LNCaP clone FGC (cell line): Measurements from ENCODE around the gene STXBP6.

Source experiments
- DNase-seq: peaks from one replicate; pipeline ENCODE4 v3.0.0-alpha.2; 2011; ENCODE audit warnings: low read depth
- H3K4me3 ChIP-seq: 2 replicates; pipeline ENCODE4 v1.5.1; 2011; ENCODE audit warnings: mild to moderate bottlenecking, low read depth, low read length, control low read depth
- TF ChIP-seq, protein P1 (sequence below): IDR thresholded peaks from 2 replicates; pipeline ENCODE4 v1.5.1; 2012; ENCODE audit warnings: mild to moderate bottlenecking; ENCODE audit not compliant: control insufficient read depth, insufficient read depth; ENCODE audit errors: extremely low read depth

The STXBP6 gene

DNA sequence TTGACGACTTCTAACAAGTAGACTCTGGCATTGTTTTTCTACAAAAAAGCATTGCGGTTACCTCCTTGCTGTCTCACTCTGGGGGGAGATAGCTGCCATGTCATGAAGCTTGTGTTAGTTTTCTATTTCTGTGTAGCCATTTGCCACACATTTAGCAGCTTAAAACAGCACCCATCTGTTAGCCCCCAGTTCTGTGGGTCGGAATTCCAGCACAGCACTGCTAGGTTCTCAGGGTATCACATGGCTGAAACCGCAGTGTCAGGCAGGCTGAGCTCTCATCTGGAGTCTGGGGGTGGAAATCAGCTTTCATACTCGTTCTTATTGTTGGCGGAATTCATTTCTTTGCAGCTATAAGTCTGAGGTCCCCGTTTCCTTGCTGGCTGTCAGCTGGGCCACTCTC, 19.9 kb upstream of the STXBP6 start:
- no peak overlapping the region for H3K4me3 ChIP-seq
- DNase-seq, result no peak
- TF ChIP-seq, protein P1, sequence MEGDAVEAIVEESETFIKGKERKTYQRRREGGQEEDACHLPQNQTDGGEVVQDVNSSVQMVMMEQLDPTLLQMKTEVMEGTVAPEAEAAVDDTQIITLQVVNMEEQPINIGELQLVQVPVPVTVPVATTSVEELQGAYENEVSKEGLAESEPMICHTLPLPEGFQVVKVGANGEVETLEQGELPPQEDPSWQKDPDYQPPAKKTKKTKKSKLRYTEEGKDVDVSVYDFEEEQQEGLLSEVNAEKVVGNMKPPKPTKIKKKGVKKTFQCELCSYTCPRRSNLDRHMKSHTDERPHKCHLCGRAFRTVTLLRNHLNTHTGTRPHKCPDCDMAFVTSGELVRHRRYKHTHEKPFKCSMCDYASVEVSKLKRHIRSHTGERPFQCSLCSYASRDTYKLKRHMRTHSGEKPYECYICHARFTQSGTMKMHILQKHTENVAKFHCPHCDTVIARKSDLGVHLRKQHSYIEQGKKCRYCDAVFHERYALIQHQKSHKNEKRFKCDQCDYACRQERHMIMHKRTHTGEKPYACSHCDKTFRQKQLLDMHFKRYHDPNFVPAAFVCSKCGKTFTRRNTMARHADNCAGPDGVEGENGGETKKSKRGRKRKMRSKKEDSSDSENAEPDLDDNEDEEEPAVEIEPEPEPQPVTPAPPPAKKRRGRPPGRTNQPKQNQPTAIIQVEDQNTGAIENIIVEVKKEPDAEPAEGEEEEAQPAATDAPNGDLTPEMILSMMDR, result no peak

DNA sequence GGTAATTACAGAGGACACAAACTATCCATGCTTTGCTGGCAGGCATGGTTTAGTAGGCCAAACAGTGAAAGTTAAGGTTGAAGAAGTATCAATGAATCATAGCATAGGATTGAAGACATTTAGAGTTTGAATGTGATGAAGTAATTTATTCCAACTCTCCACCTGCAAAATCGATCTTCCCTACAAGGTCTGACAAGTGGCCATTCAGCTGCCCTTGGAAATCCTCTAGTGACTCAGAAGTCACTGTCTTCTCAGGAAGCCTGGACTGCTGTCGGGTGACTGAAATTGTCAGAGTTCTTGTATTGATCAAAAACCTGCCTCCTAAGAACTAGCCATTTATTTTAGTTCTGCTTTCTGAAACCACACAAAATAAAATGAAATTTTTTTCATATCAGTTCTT, 17.7 kb upstream of the STXBP6 start:
- no peak overlapping the region for H3K4me3 ChIP-seq
- TF ChIP-seq, protein P1, result no peak
- no peak for DNase-seq

DNA sequence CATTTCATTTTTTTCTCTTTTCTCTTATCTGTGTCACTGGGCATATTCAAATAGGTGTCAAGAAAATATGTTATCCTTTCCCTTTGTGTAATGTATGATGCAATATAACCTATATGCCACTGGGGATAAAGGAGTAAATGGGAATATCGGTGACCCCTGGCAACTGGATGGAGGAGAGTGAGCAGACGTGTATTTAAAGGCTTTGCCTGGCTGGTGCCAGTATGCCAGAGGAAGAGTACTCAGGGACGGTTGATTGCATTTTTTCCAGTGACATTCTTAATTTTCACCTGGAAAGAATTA, 12.0 kb upstream of the STXBP6 start:
- TF ChIP-seq, protein P1, result no peak
- H3K4me3 ChIP-seq, result no peak overlapping the region
- DNase-seq, result no peak

DNA sequence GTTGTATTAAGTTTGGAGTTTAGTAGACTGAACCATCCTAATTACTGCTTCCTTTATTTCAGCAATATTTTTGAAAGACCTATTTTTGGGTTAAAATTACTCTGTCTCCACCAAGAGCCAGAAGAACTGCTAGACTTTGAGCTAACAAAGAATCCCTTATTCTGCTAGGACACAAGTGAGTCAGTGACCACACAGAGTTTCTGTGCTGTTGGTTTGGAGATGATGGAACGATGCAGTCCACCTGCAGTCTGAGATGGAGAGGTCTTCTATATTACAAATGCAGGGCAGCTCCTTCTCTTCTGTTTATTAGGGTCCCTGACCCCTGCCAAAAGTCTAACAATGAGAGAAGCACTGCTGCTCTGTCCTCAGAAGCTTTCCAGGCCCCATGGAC, 6.7 kb upstream of the STXBP6 start:
- DNase-seq, result no peak
- TF ChIP-seq, protein P1, result no peak
- no peak overlapping the region for H3K4me3 ChIP-seq

DNA sequence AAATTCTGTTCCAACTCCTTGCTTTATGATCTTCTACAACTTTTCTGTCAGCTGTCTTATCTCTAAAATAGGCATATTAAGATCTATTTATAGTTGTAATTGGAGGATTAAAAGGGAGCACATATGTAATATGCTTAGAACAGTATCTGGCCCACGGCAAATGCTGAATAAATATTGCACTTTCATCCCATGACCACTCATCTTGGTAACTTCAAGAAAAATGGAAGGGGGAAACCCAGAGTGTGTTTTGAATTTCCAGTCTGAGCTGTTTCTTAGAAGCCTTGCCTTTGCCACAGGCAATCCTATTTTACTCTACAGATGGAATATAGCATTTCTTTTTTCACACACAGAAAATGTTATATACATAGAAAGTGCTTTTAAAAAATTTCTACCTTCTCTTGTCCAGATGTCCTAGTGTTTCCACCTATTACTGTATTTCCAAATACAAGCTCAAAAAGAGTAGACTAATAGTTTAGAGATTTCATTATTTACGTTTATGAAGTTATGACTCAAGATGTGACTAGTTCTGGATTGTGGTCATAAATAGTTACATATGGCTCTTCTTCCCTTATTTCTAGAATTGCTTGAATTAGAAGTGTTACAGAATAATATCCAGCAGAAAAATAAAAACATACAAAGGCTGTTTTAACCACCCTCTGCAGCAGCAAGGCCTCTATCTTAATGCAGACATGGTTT, 6.2 kb upstream of the STXBP6 start:
- no peak for DNase-seq
- TF ChIP-seq, protein P1, result no peak
- H3K4me3 ChIP-seq, result no peak overlapping the region

DNA sequence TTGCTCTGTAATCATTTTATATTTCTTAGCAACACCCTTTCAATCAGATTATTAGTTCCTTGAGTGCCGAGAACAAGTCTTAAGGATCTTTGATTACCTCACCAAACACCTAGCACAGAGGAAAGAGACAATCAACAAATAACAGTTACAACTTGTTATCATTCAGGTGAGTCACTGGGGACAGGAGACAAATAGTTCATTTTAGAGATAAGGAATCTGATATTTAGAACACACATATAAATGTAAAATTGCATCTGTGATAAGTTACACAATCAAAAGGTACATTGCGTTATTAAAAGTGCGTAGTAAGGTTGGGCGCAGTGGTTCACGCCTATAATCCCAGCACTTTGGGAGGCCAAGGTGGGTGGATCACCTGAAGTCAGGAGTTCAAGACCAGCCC, 5.1 kb upstream of the STXBP6 start:
- TF ChIP-seq, protein P1, result no peak
- no peak for DNase-seq
- H3K4me3 ChIP-seq, result no peak overlapping the region

DNA sequence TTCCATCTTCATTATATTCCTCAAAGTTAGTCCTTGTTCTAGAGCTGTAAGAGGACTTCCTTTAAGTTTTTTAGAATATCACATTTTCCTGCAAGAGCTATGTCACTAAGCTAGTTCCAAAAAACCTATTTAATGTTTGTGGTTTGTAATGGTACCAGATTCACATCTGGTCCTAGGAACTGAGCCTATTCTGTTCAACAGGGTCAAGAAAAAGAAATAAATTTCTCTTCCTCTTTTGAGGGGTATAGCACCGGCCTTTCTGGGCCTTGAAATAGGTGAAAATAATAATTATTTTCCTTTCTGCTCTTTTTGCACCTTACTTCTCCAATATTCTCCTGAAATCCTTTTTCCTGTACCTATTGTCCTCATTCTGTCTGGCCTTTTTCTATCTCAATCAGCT, 3.6 kb upstream of the STXBP6 start:
- H3K4me3 ChIP-seq, result no peak overlapping the region
- TF ChIP-seq, protein P1, result no peak
- no peak for DNase-seq
